ENCODE data around the gene VGLL1.

The VGLL1 gene

GRCh38 chrX:136531951-136532350 is at the start of gene VGLL1:
VGLL1 (plus strand) TSS chrX:136532215; CDS start chrX:136536021, 3,806 bp downstream.
- TF ChIP-seq CTCF (IDR thresholded peaks at IDR 0.05; ENCODE audit: control extremely low read depth, extremely low read depth, low read depth, missing control alignments): no peak
- ChIA-PET CTCF (no interaction called here), POLR2A (no interaction called here)
- no peak for DNase-seq (ENCODE audit: extremely low spot score)

GRCh38 chrX:136487647-136488046 is 44.4 kb upstream of the VGLL1 start, which contains the start of gene BRS3:
BRS3 (plus strand) TSS chrX:136487947; CDS start chrX:136488115, 168 bp downstream.
- DNase-seq (ENCODE audit: extremely low spot score): no peak
- POLR2A ChIA-PET: no interaction called here
- CTCF ChIA-PET: no interaction called here
- no peak for TF ChIP-seq CTCF (IDR thresholded peaks at IDR 0.05; ENCODE audit: control extremely low read depth, extremely low read depth, low read depth, missing control alignments)

GRCh38 chrX:136488706-136489105 is 43.3 kb upstream of the VGLL1 start:
- no peak for DNase-seq (ENCODE audit: extremely low spot score)
- ChIA-PET POLR2A (no interaction called here), CTCF (no interaction called here)
- no peak for TF ChIP-seq CTCF (IDR thresholded peaks at IDR 0.05; ENCODE audit: control extremely low read depth, extremely low read depth, low read depth, missing control alignments)

- TF ChIP-seq CTCF (IDR thresholded peaks at IDR 0.05; ENCODE audit: control extremely low read depth, extremely low read depth, low read depth, missing control alignments): no peak
- CTCF ChIA-PET: no interaction called here
- POLR2A ChIA-PET: no interaction called here
- no peak for DNase-seq (ENCODE audit: extremely low spot score)
Measured at GRCh38 chrX:136491832-136492231, 40.2 kb upstream of the VGLL1 start.

GRCh38 chrX:136493011-136493410 is 39.0 kb upstream of the VGLL1 start:
- CTCF ChIA-PET: no interaction called here
- no peak for DNase-seq (ENCODE audit: extremely low spot score)
- POLR2A ChIA-PET: no interaction called here
- no peak for TF ChIP-seq CTCF (IDR thresholded peaks at IDR 0.05; ENCODE audit: control extremely low read depth, extremely low read depth, low read depth, missing control alignments)

GRCh38 chrX:136495043-136495442 is 37.0 kb upstream of the VGLL1 start:
- CTCF ChIA-PET: no interaction called here
- no peak for DNase-seq (ENCODE audit: extremely low spot score)

More at GRCh38 chrX:136495043-136495442, 37.0 kb upstream of the VGLL1 start:
- POLR2A ChIA-PET: no interaction called here
- TF ChIP-seq CTCF (IDR thresholded peaks at IDR 0.05; ENCODE audit: control extremely low read depth, extremely low read depth, low read depth, missing control alignments): no peak

All from GM10248 (cell line).